Esophagus muscularis mucosa (tissue), 4 donors: ENCODE measurements around the gene AP3S1. TPM values are rescaled to one million over a fixed set of nuclear protein-coding genes. Genes with fewer than 3 reads are reported as not detected.

Experiments
- DNase-seq: peaks from one replicate; pipeline ENCODE4 v3.0.0-alpha.2; 2017; ENCODE audit errors: extremely low spot score
- H3K27ac ChIP-seq, 4 donors: fragments of 200-600 bp; sonication (generic); replicated peaks in 1 of 4; 1 replicate in 3 of 4; 2 replicates in 1 of 4; pipeline ENCODE4 v1.5.1; 2016 to 2019; ENCODE audit warnings: mild to moderate bottlenecking in 1 of 4
- H3K27me3 ChIP-seq, 4 donors: fragments of 200-600 bp; sonication (generic); one replicate each; pipeline versions ENCODE4 v1.5.1 to v1.6.0; 2016 to 2019
- H3K36me3 ChIP-seq, 4 donors: fragments of 200-600 bp; sonication (generic); one replicate each; pipeline ENCODE4 v1.5.1; 2016 to 2019
- H3K4me1 ChIP-seq, 4 donors: fragments of 200-600 bp; sonication (generic); one replicate each; pipeline ENCODE4 v1.5.1; 2016 to 2019
- H3K4me3 ChIP-seq, 4 donors: fragments of 200-600 bp; sonication (generic); 1 replicate in 2 of 4; 2 replicates in 2 of 4; pipeline ENCODE4 v1.5.1; 2016 to 2019; ENCODE audit warnings: mild to moderate bottlenecking in 4 of 4, moderate library complexity in 1 of 4
- H3K9me3 ChIP-seq, 4 donors: fragments of 200-600 bp; sonication (generic); 1 replicate in 3 of 4; 2 replicates in 1 of 4; pipeline ENCODE4 v1.5.1; 2016 to 2019
- EP300 ChIP-seq: sonication (generic); formaldehyde crosslinking; IDR thresholded peaks from one replicate; pipeline ENCODE4 v1.6.1; 2017; ENCODE audit warnings: antibody characterized with exemption
- POLR2A ChIP-seq: fragments of 450-650 bp; IDR thresholded peaks from one replicate; pipeline ENCODE4 v1.6.1; 2017; ENCODE audit warnings: antibody characterized with exemption, moderate library complexity, mild to moderate bottlenecking, low read depth
- POLR2AphosphoS5 ChIP-seq, 2 donors: sonication (generic); formaldehyde crosslinking; IDR thresholded peaks; one replicate each; pipeline ENCODE4 v1.6.1; 2017; ENCODE audit warnings: antibody characterized with exemption in 2 of 2
- WGBS: methylation state at CpG from one replicate; pipeline ENCODE4 v1.1.5; 2018; 5-methylcytosine and 5-hydroxymethylcytosine counted together
- intact Hi-C: fragments of 100-400 bp; cut with DNase I; formaldehyde crosslinking; loops from one replicate; pipeline ENCODE4 v1.15.1; 2023
- total RNA-seq, 4 donors: library from RNA; depleted of rRNA; stranded (reverse); fragments of >200 nt; gene quantifications; one replicate each; pipeline versions ENCODE4 v1.1.0 to v1.2.1, GENCODE V29; 2016
- TF ChIP-seq, protein P1 (sequence below), 3 experiments: fragments of 200-600 bp in 2 of 3; fragments of 450-650 bp in 1 of 3; sonication (generic) in 2 of 3; IDR thresholded peaks; one replicate each; pipeline ENCODE4 v1.5.1; 2017 to 2019; ENCODE audit warnings: antibody characterized with exemption in 3 of 3, mild to moderate bottlenecking in 2 of 3, moderate library complexity in 1 of 3

AP3S1 gene
- total RNA-seq, 4 donors from 2014 or later: 44.2 to 74.2 (median 58.9) TPM

DNA sequence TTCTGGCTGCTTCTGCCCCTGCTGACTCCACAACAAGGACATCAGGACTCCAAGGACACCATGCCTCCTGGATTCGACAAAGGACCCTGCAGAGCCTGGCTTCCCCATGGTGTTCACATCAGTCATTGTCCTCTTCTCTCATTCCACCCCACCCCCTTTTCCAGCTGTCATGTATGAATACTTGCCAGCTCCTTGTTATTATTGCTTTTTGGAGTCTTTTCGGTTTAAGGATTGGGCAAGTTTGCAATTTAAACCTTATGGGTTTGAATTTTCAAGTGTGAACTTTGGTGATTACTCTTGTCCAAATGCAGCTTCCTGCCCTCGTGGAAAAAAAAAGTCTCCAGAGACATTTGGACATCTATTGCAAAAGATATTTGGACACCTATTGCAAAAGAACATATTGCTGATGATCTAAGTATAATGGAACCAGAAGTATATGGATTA lies 106.4 kb downstream of the AP3S1 start:
- Histone ChIP-seq H3K4me3 (no peak overlapping the region), H3K27me3 (peaks cover 0 to 5% (median 0%) of the 10 kb centered on the region in 4 donors), H3K4me1 (no peaks in the 10 kb centered on the region), H3K27ac (no peak overlapping the region), H3K9me3 (no peaks in the 10 kb centered on the region), H3K36me3 (no peaks in the 10 kb centered on the region)
- TF ChIP-seq POLR2A (no peak), POLR2AphosphoS5 (IDR thresholded peaks at IDR 0.05) (peak in 1 of 2 donors; percentile 23)
- 65% methylated on average over 3 of the region's 3 CpGs for WGBS
- intact Hi-C loops: no loop called here
- DNase-seq: no peak

DNA sequence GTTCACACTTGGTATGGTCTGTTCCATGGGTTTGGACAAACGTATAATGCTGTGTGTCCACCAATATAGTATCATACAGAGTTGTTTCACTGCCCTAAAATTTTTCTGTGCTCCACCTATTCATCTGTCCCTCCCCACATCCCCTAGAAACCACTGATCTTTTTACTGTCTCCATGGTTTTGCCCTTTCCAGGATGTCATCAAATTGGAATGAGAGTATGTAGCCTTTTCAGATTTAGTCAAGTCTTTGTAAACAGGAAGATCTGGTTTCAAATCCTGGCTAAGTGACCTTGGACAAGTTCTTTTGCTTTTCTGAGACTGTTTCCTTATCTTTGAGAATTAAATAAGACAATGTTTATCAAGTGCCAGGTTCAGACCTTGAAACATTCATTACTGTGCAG lies 107.4 kb downstream of the AP3S1 start:
- TF ChIP-seq POLR2A (no peak), EP300 (no peak), POLR2AphosphoS5 (IDR thresholded peaks at IDR 0.05) (no peak)
- TF ChIP-seq, protein P1, sequence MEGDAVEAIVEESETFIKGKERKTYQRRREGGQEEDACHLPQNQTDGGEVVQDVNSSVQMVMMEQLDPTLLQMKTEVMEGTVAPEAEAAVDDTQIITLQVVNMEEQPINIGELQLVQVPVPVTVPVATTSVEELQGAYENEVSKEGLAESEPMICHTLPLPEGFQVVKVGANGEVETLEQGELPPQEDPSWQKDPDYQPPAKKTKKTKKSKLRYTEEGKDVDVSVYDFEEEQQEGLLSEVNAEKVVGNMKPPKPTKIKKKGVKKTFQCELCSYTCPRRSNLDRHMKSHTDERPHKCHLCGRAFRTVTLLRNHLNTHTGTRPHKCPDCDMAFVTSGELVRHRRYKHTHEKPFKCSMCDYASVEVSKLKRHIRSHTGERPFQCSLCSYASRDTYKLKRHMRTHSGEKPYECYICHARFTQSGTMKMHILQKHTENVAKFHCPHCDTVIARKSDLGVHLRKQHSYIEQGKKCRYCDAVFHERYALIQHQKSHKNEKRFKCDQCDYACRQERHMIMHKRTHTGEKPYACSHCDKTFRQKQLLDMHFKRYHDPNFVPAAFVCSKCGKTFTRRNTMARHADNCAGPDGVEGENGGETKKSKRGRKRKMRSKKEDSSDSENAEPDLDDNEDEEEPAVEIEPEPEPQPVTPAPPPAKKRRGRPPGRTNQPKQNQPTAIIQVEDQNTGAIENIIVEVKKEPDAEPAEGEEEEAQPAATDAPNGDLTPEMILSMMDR (IDR thresholded peaks at IDR 0.05): no peak

DNA sequence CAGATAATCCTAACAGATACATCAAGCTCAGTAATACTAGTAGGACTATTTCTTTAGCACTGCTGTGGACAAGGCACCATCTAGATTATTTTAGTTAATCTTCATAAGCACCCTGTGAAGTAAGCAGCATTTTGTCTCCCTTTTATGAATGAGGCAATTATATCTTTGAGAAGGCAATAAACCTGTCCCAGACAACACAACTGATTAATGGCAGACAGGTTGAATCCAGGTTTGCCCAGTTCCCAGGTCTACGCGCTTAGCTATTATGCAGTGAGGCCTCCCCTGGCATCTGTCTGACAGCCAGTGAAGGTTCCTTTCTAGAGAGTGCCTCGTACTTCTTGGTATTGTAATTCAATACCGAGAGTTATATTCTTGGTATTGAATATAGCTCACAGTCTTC lies 110.9 kb downstream of the AP3S1 start:
- H3K36me3 ChIP-seq: no peaks in the 10 kb centered on the region
- DNase-seq: peak; percentile 45
- no peaks in the 10 kb centered on the region for H3K4me1 ChIP-seq
- no peaks in the 10 kb centered on the region for H3K9me3 ChIP-seq
- H3K27me3 ChIP-seq: peaks cover 0 to 17% (median 3%) of the 10 kb centered on the region in 4 donors
- TF ChIP-seq, protein P1 (IDR thresholded peaks at IDR 0.05): no peak
- no peak for TF ChIP-seq POLR2A
- TF ChIP-seq POLR2AphosphoS5 (IDR thresholded peaks at IDR 0.05): no peak
- TF ChIP-seq EP300: no peak
- 68% methylated on average over 4 of the region's 4 CpGs for WGBS
- intact Hi-C loops: no loop called here
- no peak overlapping the region for H3K27ac ChIP-seq
- no peak overlapping the region for H3K4me3 ChIP-seq

More for the DNA sequence above, 107.4 kb downstream of the AP3S1 start:
- WGBS: 73% methylated on average over 1 of the region's 1 CpG
- Histone ChIP-seq H3K4me1 (no peaks in the 10 kb centered on the region), H3K9me3 (no peaks in the 10 kb centered on the region), H3K36me3 (no peaks in the 10 kb centered on the region), H3K4me3 (no peak overlapping the region), H3K27ac (no peak overlapping the region), H3K27me3 (peaks cover 0 to 5% (median 0%) of the 10 kb centered on the region in 4 donors)
- intact Hi-C loops: no loop called here
- no peak for DNase-seq

DNA sequence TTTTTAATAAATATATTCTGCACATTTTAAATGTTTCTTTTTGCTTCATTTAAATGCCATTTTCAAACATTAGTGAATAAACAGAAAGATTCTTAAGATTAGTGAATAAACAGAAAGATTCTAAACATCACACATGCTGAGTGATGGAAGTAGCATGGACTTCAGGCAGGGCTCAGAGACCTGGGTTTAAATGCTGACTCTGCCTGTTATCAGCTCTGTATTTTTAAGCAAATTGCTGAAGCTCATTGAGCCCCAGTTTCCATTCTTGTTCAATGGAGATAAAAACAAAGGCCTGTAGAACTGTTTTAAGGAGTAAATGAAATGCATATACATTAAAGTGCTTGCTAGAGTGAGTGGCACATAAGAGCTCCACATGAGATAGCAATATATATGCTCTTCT lies 112.4 kb downstream of the AP3S1 start:
- intact Hi-C loops: no loop called here
- TF ChIP-seq EP300: no peak
- no peak for TF ChIP-seq POLR2A
- TF ChIP-seq, protein P1 (IDR thresholded peaks at IDR 0.05): no peak
- TF ChIP-seq POLR2AphosphoS5 (IDR thresholded peaks at IDR 0.05): no peak
- peaks cover 0 to 32% (median 3%) of the 10 kb centered on the region in 4 donors for H3K27me3 ChIP-seq

DNA sequence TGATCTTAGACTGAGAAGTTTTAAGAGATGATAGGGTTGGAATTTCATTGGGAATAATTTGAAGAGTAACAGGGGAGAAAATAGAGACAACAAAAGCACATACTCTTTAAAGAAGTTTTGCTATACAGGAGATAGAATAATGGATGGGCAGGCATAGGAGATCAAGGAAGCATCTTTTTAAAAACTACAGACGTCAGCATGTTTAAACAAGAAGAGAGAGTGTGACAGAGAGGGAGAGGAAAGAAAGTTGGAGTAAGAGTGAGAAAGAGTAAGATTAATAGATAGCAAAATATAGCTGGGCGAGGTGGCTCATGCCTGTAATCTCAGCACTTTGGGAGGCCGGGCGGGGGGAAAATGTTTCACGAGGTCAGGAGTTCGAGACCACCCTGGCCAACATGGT lies 115.2 kb downstream of the AP3S1 start:
- Histone ChIP-seq H3K36me3 (no peaks in the 10 kb centered on the region), H3K4me3 (no peak overlapping the region), H3K27ac (no peak overlapping the region), H3K4me1 (peaks cover 8 to 10% (median 9%) of the 10 kb centered on the region in 4 donors), H3K27me3 (peaks cover 0 to 60% (median 8%) of the 10 kb centered on the region in 4 donors), H3K9me3 (no peaks in the 10 kb centered on the region)
- intact Hi-C loops: no loop called here
- WGBS: 74% methylated on average over 6 of the region's 6 CpGs
- DNase-seq: no peak
- no peak for TF ChIP-seq POLR2AphosphoS5 (IDR thresholded peaks at IDR 0.05)
- TF ChIP-seq POLR2A: no peak
- TF ChIP-seq, protein P1 (IDR thresholded peaks at IDR 0.05): no peak
- no peak for TF ChIP-seq EP300

More for the DNA sequence above, 112.4 kb downstream of the AP3S1 start:
- no peaks in the 10 kb centered on the region for H3K9me3 ChIP-seq
- H3K4me1 ChIP-seq: no peaks in the 10 kb centered on the region
- no peaks in the 10 kb centered on the region for H3K36me3 ChIP-seq
- H3K27ac ChIP-seq: no peak overlapping the region
- H3K4me3 ChIP-seq: no peak overlapping the region
- no peak for DNase-seq
